ENCODE results near the gene PUM1. TPM values are rescaled to one million over a fixed set of nuclear protein-coding genes. Genes with fewer than 3 reads are reported as not detected.

Gene PUM1
- 55.2 and 59.3 TPM in 2 replicates for total RNA-seq
- 70.5 and 83.1 TPM in 2 replicates for polyA plus RNA-seq
- polyA plus RNA-seq (2012) = 37.4 and 52.3 TPM in 2 replicates
- polyA minus RNA-seq (ENCODE audit: low replicate concordance) = 319 and 401 TPM in 2 replicates

DNA sequence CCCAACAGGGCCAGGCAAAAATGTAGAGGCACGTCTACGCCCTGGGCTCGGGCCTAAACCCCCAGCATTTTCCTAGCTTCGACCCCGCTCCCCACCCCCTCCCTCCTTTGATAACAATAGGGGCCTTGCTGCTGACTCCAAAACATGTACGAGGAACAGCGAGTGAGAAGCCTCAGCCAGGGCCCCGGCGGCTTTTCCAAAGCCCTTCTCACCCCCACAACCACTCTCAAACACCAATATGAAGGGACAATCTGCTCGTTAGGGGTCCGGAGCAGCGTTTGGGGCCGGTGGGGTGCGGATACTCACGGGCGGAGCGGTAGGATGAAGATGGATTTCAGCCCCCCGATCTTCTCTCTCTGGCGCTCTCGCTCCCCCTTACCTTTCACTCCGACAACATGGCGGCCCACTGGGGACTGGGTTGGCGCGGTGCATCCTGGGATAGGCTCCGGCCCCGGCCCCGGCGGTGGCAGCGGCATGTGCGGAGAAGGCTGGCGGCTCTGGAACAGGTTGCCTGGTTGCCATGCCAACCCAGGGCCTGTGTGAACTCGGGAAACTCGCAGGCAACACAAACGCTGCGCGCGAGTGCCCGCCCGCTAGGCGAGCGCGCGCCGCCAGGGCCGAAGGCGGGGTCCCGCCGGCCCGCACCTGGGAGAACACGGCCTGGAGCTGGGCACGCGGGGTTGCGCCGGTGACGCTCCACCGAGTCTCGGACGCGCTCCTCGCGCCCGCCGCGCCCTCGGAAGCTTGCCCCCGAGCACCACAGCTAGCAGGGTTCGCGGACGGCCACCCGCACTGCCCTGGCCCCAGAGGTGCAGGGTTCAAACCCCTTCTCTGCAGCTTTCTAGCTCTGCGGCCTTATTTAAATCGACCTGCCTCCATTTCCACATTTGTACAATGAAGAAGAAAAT, at the start of gene PUM1:
PUM1 (minus strand) TSS at position 408 of the 908 bp plus-strand sequence. CDS start 6,151 bp downstream, outside the sequence.
- Histone ChIP-seq H3K9ac (ENCODE audit: insufficient read depth, low read length) (peak within 1 kb of the TSS; percentile 92), H3K4me3 (replicated peaks in 1 of 4; ENCODE audit: control extremely low read depth in 1 of 4, insufficient read depth in 1 of 4, low read depth in 3 of 4, low read length in 4 of 4) (peak within 1 kb of the TSS; percentile 76 to 99 (median 91)), H2AFZ (ENCODE audit: low read length) (peak within 1 kb of the TSS; percentile 88), H3K9me3 (ENCODE audit: control insufficient read depth, insufficient read depth, low read depth, low read length) (no peaks in the 10 kb centered on the region), H4K20me1 (ENCODE audit: control insufficient read depth, extremely low read depth, insufficient read depth, low read length) (peaks cover 7% of the 10 kb centered on the region), H3K27ac (ENCODE audit: insufficient read depth, low read length) (peak within 1 kb of the TSS; percentile 95), H3K4me2 (ENCODE audit: extremely low read depth, insufficient read depth, low read length) (peak within 1 kb of the TSS; percentile 85), H3K27me3 (ENCODE audit: control insufficient read depth, insufficient read depth, low read length) (no peaks in the 10 kb centered on the region), H3K4me1 (ENCODE audit: control insufficient read depth, extremely low read depth, insufficient read depth, low read length) (no peaks in the 10 kb centered on the region), H3K79me2 (ENCODE audit: control insufficient read depth, insufficient read depth, low read length) (peaks cover 47% of the 10 kb centered on the region), H3K36me3 (ENCODE audit: control insufficient read depth, insufficient read depth, low read length) (no peaks in the 10 kb centered on the region)
- DNase-seq (ENCODE audit: low read depth in 2 of 2) = peak; percentile 96 to 97
- no peak for TF ChIP-seq CTCF (conservative IDR thresholded peaks at IDR 0.05 in 1 of 2, IDR thresholded peaks at IDR 0.05 in 1 of 2; ENCODE audit: low read depth in 1 of 2, low read length in 2 of 2)
- no peak for TF ChIP-seq EZH2 (IDR thresholded peaks at IDR 0.05; ENCODE audit: low read length, missing control alignments)

DNA sequence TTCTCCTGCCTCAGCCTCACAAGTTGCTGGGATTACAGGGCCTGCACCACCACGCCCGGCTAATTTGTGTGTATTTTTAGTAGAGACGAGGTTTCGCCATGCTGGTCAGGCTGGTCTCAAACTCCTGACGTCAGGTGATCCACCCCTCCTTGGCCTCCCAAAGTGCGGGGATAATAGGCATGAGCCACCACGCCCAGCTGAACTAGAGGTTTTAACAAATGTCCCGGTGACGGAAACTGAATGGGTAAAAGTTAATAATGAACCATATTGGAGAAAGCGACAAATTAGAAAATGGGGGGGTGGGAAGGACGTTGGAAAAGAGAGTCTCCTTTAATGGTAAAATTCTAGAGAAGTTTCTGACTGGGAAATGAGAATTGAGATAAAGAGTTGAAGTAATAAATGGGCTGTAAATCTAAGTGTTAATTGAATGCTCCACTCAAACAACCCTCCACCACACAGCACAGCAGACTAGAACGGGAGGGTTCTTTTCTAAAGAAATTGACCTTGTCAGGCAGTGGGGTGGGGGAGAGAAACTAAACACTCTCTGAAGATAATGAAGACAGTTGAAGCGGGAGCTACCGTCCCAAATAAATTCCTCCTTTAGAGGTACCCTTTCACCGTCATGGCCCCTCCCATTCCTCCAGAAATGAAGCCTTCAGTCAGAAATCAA, 46.9 kb upstream of the PUM1 start:
- H3K9ac ChIP-seq (ENCODE audit: insufficient read depth, low read length) = no peak overlapping the region
- H4K20me1 ChIP-seq (ENCODE audit: control insufficient read depth, extremely low read depth, insufficient read depth, low read length) = no peaks in the 10 kb centered on the region
- no peaks in the 10 kb centered on the region for H3K27me3 ChIP-seq (ENCODE audit: control insufficient read depth, insufficient read depth, low read length)
- no peak overlapping the region for H2AFZ ChIP-seq (ENCODE audit: low read length)
- TF ChIP-seq CTCF (conservative IDR thresholded peaks at IDR 0.05 in 1 of 2, IDR thresholded peaks at IDR 0.05 in 1 of 2; ENCODE audit: low read depth in 1 of 2, low read length in 2 of 2) (no peak), EZH2 (IDR thresholded peaks at IDR 0.05; ENCODE audit: low read length, missing control alignments) (no peak)
- no peak overlapping the region for H3K4me2 ChIP-seq (ENCODE audit: extremely low read depth, insufficient read depth, low read length)
- no peak for DNase-seq (ENCODE audit: low read depth in 2 of 2)
- peaks cover 4% of the 10 kb centered on the region for H3K4me1 ChIP-seq (ENCODE audit: control insufficient read depth, extremely low read depth, insufficient read depth, low read length)
- no peak overlapping the region for H3K4me3 ChIP-seq (replicated peaks in 1 of 4; ENCODE audit: control extremely low read depth in 1 of 4, insufficient read depth in 1 of 4, low read depth in 3 of 4, low read length in 4 of 4)
- no peak overlapping the region for H3K27ac ChIP-seq (ENCODE audit: insufficient read depth, low read length)
- H3K9me3 ChIP-seq (ENCODE audit: control insufficient read depth, insufficient read depth, low read depth, low read length) = no peaks in the 10 kb centered on the region
- no peaks in the 10 kb centered on the region for H3K79me2 ChIP-seq (ENCODE audit: control insufficient read depth, insufficient read depth, low read length)
- no peaks in the 10 kb centered on the region for H3K36me3 ChIP-seq (ENCODE audit: control insufficient read depth, insufficient read depth, low read length)

- TF ChIP-seq CTCF (conservative IDR thresholded peaks at IDR 0.05 in 1 of 2, IDR thresholded peaks at IDR 0.05 in 1 of 2; ENCODE audit: low read depth in 1 of 2, low read length in 2 of 2) (no peak), EZH2 (IDR thresholded peaks at IDR 0.05; ENCODE audit: low read length, missing control alignments) (no peak)
- H4K20me1 ChIP-seq (ENCODE audit: control insufficient read depth, extremely low read depth, insufficient read depth, low read length) = no peaks in the 10 kb centered on the region
- no peak overlapping the region for H3K4me3 ChIP-seq (replicated peaks in 1 of 4; ENCODE audit: control extremely low read depth in 1 of 4, insufficient read depth in 1 of 4, low read depth in 3 of 4, low read length in 4 of 4)
- no peaks in the 10 kb centered on the region for H3K9me3 ChIP-seq (ENCODE audit: control insufficient read depth, insufficient read depth, low read depth, low read length)
- H3K9ac ChIP-seq (ENCODE audit: insufficient read depth, low read length) = no peak overlapping the region
- peaks cover 4% of the 10 kb centered on the region for H3K4me1 ChIP-seq (ENCODE audit: control insufficient read depth, extremely low read depth, insufficient read depth, low read length)
- H3K27ac ChIP-seq (ENCODE audit: insufficient read depth, low read length) = no peak overlapping the region
- peak; percentile 62 to 64 for DNase-seq (ENCODE audit: low read depth in 2 of 2)
- no peaks in the 10 kb centered on the region for H3K27me3 ChIP-seq (ENCODE audit: control insufficient read depth, insufficient read depth, low read length)
- H2AFZ ChIP-seq (ENCODE audit: low read length) = no peak overlapping the region
- no peaks in the 10 kb centered on the region for H3K36me3 ChIP-seq (ENCODE audit: control insufficient read depth, insufficient read depth, low read length)
- no peaks in the 10 kb centered on the region for H3K79me2 ChIP-seq (ENCODE audit: control insufficient read depth, insufficient read depth, low read length)
- peak overlapping the region; percentile 44 for H3K4me2 ChIP-seq (ENCODE audit: extremely low read depth, insufficient read depth, low read length)
Measured at GRCh38 chr1:31111290-31111951, 45.9 kb upstream of the PUM1 start.
